ENCODE data around the gene STAG1. TPM values are rescaled to one million over a fixed set of nuclear protein-coding genes. Genes with fewer than 3 reads are reported as not detected.
"Not testable (repeated sequence)": the region's sequence is repeated elsewhere in the genome, so short reads cannot be mapped to it uniquely, and the experiment has no call there.

The STAG1 gene
- total RNA-seq, 1 experiment from 2014 or later = 34.6 TPM

DNA sequence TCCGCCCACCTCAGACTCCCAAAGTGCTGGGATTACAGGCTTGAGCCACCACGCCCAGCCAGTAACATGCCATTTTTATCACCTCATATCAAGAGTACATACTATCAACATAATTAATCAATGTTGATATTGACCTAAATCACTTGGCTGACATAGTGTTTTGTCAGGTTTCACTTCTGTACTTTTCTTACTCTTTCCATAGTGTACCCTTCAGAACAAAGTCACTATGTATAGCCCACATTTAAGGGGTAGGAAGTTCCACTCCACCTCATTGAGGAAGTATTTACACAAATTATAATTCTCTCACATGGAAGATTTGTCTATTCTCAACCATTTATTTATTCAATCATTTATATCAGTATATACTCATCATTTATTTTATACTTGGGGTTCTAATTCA, 145.2 kb downstream of the STAG1 start:
- H3K23ac ChIP-seq (ENCODE audit: insufficient read length, low read depth, low read length) = no peak overlapping the region
- H3K23me2 ChIP-seq (ENCODE audit: insufficient read length, low read depth, low read length, poor library complexity, severe bottlenecking) = no peaks in the 10 kb centered on the region
- H4K5ac ChIP-seq (ENCODE audit: insufficient read length, low read depth, low read length) = no peak overlapping the region
- no peaks in the 10 kb centered on the region for H4K20me1 ChIP-seq (ENCODE audit: control insufficient read depth, insufficient read depth, insufficient read length)
- H3K27ac ChIP-seq (ENCODE audit: insufficient read length, low read depth, low read length) = no peak overlapping the region
- H2AK5ac ChIP-seq (ENCODE audit: insufficient read length, low read length) = no peak overlapping the region
- H3K4me1 ChIP-seq (ENCODE audit: insufficient read depth, low read length) = no peaks in the 10 kb centered on the region
- Mint-ChIP-seq H3K36me3 (ENCODE audit: insufficient read depth in 1 of 3, low read depth in 3 of 3) (peaks cover 2 to 13% (median 10%) of the 10 kb centered on the region in 3 experiments; a peak in 4 of 7 replicates), H3K27ac (no peak overlapping the region), H3K9me3 (no peaks in the 10 kb centered on the region), H3K4me1 (no peaks in the 10 kb centered on the region; a peak in 1 of 4 replicates), H3K27me3 (ENCODE audit: low read depth) (no peaks in the 10 kb centered on the region), H3K4me3 (no peak overlapping the region)
- H3K79me2 ChIP-seq (ENCODE audit: insufficient read depth, low read length) = no peaks in the 10 kb centered on the region
- DNase-seq = no peak
- H2BK5ac ChIP-seq (ENCODE audit: insufficient read length, low read length) = no peak overlapping the region
- H3T11ph ChIP-seq (ENCODE audit: low read length) = no peak overlapping the region
- no peak overlapping the region for H3K18ac ChIP-seq (ENCODE audit: insufficient read length, low read depth, low read length)
- no peak overlapping the region for H3K56ac ChIP-seq (ENCODE audit: insufficient read length, low read depth, low read length)
- no peak overlapping the region for H3K4me2 ChIP-seq (ENCODE audit: insufficient read depth, insufficient read length, low read length)
- H3K9ac ChIP-seq (ENCODE audit: extremely low read depth, insufficient read length, low read length) = no peak overlapping the region
- no peak overlapping the region for H2BK12ac ChIP-seq (ENCODE audit: insufficient read length, low read depth, low read length)
- no peaks in the 10 kb centered on the region for H3K27me3 ChIP-seq (ENCODE audit: insufficient read depth, low read length)
- no peak overlapping the region for H2BK20ac ChIP-seq (ENCODE audit: low read depth, low read length, poor library complexity, severe bottlenecking)
- no peaks in the 10 kb centered on the region for H3K9me3 ChIP-seq (ENCODE audit: control insufficient read depth, low read depth, low read length)
- H2BK120ac ChIP-seq (ENCODE audit: low read depth, low read length, poor library complexity, severe bottlenecking) = no peak overlapping the region
- TF ChIP-seq, protein P1, sequence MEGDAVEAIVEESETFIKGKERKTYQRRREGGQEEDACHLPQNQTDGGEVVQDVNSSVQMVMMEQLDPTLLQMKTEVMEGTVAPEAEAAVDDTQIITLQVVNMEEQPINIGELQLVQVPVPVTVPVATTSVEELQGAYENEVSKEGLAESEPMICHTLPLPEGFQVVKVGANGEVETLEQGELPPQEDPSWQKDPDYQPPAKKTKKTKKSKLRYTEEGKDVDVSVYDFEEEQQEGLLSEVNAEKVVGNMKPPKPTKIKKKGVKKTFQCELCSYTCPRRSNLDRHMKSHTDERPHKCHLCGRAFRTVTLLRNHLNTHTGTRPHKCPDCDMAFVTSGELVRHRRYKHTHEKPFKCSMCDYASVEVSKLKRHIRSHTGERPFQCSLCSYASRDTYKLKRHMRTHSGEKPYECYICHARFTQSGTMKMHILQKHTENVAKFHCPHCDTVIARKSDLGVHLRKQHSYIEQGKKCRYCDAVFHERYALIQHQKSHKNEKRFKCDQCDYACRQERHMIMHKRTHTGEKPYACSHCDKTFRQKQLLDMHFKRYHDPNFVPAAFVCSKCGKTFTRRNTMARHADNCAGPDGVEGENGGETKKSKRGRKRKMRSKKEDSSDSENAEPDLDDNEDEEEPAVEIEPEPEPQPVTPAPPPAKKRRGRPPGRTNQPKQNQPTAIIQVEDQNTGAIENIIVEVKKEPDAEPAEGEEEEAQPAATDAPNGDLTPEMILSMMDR (conservative IDR thresholded peaks at IDR 0.05) = no peak
- H2BK15ac ChIP-seq (ENCODE audit: low read depth, low read length) = no peak overlapping the region
- no peak overlapping the region for H4K8ac ChIP-seq (replicated peaks; ENCODE audit: insufficient read length, low read depth, low read length)
- H4K91ac ChIP-seq (ENCODE audit: insufficient read length, low read depth, low read length) = no peak overlapping the region
- no peak overlapping the region for H3K14ac ChIP-seq (ENCODE audit: insufficient read depth, low read length)
- no peak overlapping the region for H2AFZ ChIP-seq (ENCODE audit: low read length)
- H3K79me1 ChIP-seq (ENCODE audit: insufficient read depth, low read depth, low read length, poor library complexity, severe bottlenecking) = peaks cover 2% of the 10 kb centered on the region
- H3K4ac ChIP-seq (ENCODE audit: low read depth, low read length) = no peak overlapping the region
- WGBS (ENCODE audit: extremely low coverage, insufficient read length, low lambda C conversion rate) = no CpG with 5 or more reads among the region's 2 CpGs

DNA sequence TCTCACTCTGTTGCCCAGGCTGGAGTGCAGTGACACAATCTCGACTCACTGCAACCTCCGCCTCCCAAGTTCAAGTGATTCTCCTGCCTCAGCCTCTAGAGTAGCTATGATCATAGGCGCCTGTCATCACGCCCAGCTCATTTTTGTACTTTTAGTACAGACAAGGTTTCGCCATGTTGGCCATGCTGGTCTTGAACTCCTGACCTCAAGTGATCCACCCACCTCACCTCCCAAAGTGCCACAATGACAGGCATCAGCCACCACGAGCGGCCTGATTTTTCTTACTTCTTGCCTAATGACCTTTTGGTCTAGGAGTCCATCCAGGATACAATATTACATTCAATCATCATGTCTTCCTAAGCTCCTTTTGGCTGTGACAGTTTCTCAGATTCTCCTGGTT, 146.0 kb downstream of the STAG1 start:
- not testable (repeated sequence) for H3K27ac Mint-ChIP-seq; H2BK20ac ChIP-seq (ENCODE audit: low read depth, low read length, poor library complexity, severe bottlenecking); H3K9ac ChIP-seq (ENCODE audit: extremely low read depth, insufficient read length, low read length); H3K4ac ChIP-seq (ENCODE audit: low read depth, low read length); H2BK15ac ChIP-seq (ENCODE audit: low read depth, low read length); H3K14ac ChIP-seq (ENCODE audit: insufficient read depth, low read length); H3K27ac ChIP-seq (ENCODE audit: insufficient read length, low read depth, low read length); H3K18ac ChIP-seq (ENCODE audit: insufficient read length, low read depth, low read length); H2BK120ac ChIP-seq (ENCODE audit: low read depth, low read length, poor library complexity, severe bottlenecking); DNase-seq; H2BK12ac ChIP-seq (ENCODE audit: insufficient read length, low read depth, low read length); H4K8ac ChIP-seq (replicated peaks; ENCODE audit: insufficient read length, low read depth, low read length); H3K4me1 ChIP-seq (ENCODE audit: insufficient read depth, low read length); H3K79me1 ChIP-seq (ENCODE audit: insufficient read depth, low read depth, low read length, poor library complexity, severe bottlenecking); H2AFZ ChIP-seq (ENCODE audit: low read length); H3K27me3 ChIP-seq (ENCODE audit: insufficient read depth, low read length); H3T11ph ChIP-seq (ENCODE audit: low read length); H3K27me3 Mint-ChIP-seq (ENCODE audit: low read depth); H3K23me2 ChIP-seq (ENCODE audit: insufficient read length, low read depth, low read length, poor library complexity, severe bottlenecking); H3K4me1 Mint-ChIP-seq; H4K91ac ChIP-seq (ENCODE audit: insufficient read length, low read depth, low read length); H2BK5ac ChIP-seq (ENCODE audit: insufficient read length, low read length); H3K4me3 Mint-ChIP-seq; H3K9me3 Mint-ChIP-seq; H3K23ac ChIP-seq (ENCODE audit: insufficient read length, low read depth, low read length); H2AK5ac ChIP-seq (ENCODE audit: insufficient read length, low read length); H4K5ac ChIP-seq (ENCODE audit: insufficient read length, low read depth, low read length); H4K20me1 ChIP-seq (ENCODE audit: control insufficient read depth, insufficient read depth, insufficient read length); H3K9me3 ChIP-seq (ENCODE audit: control insufficient read depth, low read depth, low read length); H3K79me2 ChIP-seq (ENCODE audit: insufficient read depth, low read length); H3K4me2 ChIP-seq (ENCODE audit: insufficient read depth, insufficient read length, low read length); H3K56ac ChIP-seq (ENCODE audit: insufficient read length, low read depth, low read length)
- no CpG with 5 or more reads among the region's 7 CpGs for WGBS (ENCODE audit: extremely low coverage, insufficient read length, low lambda C conversion rate)
- peaks cover 2 to 13% (median 10%) of the 10 kb centered on the region in 3 experiments; a peak in 4 of 7 replicates for H3K36me3 Mint-ChIP-seq (ENCODE audit: insufficient read depth in 1 of 3, low read depth in 3 of 3)

Data from H9 (cell line).